OCI-LY7 (cell line): ENCODE measurements around the gene CDKN1A.

ENCODE experiments used
- EZH2phosphoT487 ChIP-seq: fragments of 200-600 bp; sonication (generic); IDR thresholded peaks from 2 replicates; pipeline ENCODE4 v1.6.1; 2018; ENCODE audit warnings: low read depth, borderline replicate concordance, mild to moderate bottlenecking, mixed run types, antibody characterized with exemption, low read length, moderate library complexity, mixed read lengths
- TF ChIP-seq, protein P1 (sequence below): fragments of 200-600 bp; sonication (generic); conservative IDR thresholded peaks from 2 replicates; pipeline ENCODE4 v1.5.1; 2014; ENCODE audit warnings: mild to moderate bottlenecking, antibody characterized with exemption, low read length, moderate library complexity, mixed read lengths

DNA sequence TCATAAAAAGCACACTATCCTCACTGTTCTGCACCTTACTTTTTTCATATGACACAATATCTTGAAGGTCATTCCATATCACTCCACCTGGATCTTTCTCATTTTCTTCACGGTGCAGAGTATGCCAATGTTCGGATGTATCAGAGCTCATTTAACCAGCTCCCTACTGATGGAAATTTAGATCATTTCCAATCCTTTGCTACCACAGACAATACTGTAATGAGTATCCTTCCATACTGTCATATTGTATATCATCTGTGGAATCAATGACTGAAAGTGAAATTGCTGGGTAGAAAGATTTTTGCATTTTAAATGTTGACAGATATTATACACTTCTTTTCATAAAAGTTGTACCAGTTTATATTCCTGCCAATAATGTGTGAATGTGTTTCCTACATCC lies 16.9 kb downstream of the CDKN1A start:
- TF ChIP-seq, protein P1, sequence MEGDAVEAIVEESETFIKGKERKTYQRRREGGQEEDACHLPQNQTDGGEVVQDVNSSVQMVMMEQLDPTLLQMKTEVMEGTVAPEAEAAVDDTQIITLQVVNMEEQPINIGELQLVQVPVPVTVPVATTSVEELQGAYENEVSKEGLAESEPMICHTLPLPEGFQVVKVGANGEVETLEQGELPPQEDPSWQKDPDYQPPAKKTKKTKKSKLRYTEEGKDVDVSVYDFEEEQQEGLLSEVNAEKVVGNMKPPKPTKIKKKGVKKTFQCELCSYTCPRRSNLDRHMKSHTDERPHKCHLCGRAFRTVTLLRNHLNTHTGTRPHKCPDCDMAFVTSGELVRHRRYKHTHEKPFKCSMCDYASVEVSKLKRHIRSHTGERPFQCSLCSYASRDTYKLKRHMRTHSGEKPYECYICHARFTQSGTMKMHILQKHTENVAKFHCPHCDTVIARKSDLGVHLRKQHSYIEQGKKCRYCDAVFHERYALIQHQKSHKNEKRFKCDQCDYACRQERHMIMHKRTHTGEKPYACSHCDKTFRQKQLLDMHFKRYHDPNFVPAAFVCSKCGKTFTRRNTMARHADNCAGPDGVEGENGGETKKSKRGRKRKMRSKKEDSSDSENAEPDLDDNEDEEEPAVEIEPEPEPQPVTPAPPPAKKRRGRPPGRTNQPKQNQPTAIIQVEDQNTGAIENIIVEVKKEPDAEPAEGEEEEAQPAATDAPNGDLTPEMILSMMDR, result no peak
- TF ChIP-seq EZH2phosphoT487, result no peak
